Right ventricle myocardium inferior (tissue), 1 donor: ENCODE measurements around the gene SIM1. TPM values are rescaled to one million over a fixed set of nuclear protein-coding genes. Genes with fewer than 3 reads are reported as not detected.

Source experiments
- ATAC-seq: fragments of 200-7000 bp; cut with Tn5 transposase; one replicate; pipeline ENCODE4 v1.9.1; 2020; ENCODE audit warnings: mild to moderate bottlenecking, moderate library complexity
- DNase-seq: peaks from one replicate; pipeline ENCODE4 v3.0.0; 2021; ENCODE audit errors: missing footprints
- intact Hi-C: fragments of 100-400 bp; cut with DNase I; formaldehyde crosslinking; loops from one replicate; pipeline ENCODE4 v1.11.0; 2022
- total RNA-seq: library from RNA; stranded (reverse); fragmentation: NEBNext Ultra II Directional; extraction: Animal tissue kit (Norgen Biotek cat#: 25700); gene quantifications from one replicate; pipeline ENCODE4 v1.2.1, GENCODE V29; 2021
- donor health status: DM: no; HTN: yes; CAD: no; lungs with severe emphysema.

SIM1 gene
- total RNA-seq, 1 donor from 2014 or later = not detected

- ATAC-seq = no peak
- no peak for DNase-seq
- intact Hi-C loops = no loop called here
These were observed 18.3 kb downstream of the SIM1 start for GRCh38 chr6:100446115-100447080.

- ATAC-seq (no peak), DNase-seq (no peak)
- intact Hi-C loops = no loop called here
These were observed 19.2 kb downstream of the SIM1 start for GRCh38 chr6:100445512-100445911.

GRCh38 chr6:100440935-100441334 lies 23.8 kb downstream of the SIM1 start:
- intact Hi-C loops = no loop called here
- ATAC-seq (no peak), DNase-seq (no peak)

DNA sequence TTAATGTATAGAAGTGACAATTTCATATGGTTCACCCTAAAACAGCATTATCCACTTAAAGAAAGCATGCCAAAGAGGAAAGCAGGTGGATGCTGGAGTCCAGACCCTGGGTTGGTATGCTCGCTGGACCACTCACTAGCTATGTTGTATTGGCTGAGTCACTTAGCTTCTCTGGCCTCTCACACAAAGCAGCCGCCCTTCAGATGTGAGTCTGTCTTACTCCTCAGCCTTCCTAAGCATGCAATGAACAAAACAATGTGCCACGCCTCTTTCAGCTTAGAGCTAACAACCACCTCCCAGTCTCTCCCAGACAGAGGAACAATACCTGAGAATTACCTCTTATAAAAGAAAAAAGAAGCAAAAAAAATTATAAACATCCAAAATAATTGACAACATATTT lies 29.4 kb downstream of the SIM1 start:
- DNase-seq (no peak), ATAC-seq (no peak)
- intact Hi-C loops = no loop called here

DNA sequence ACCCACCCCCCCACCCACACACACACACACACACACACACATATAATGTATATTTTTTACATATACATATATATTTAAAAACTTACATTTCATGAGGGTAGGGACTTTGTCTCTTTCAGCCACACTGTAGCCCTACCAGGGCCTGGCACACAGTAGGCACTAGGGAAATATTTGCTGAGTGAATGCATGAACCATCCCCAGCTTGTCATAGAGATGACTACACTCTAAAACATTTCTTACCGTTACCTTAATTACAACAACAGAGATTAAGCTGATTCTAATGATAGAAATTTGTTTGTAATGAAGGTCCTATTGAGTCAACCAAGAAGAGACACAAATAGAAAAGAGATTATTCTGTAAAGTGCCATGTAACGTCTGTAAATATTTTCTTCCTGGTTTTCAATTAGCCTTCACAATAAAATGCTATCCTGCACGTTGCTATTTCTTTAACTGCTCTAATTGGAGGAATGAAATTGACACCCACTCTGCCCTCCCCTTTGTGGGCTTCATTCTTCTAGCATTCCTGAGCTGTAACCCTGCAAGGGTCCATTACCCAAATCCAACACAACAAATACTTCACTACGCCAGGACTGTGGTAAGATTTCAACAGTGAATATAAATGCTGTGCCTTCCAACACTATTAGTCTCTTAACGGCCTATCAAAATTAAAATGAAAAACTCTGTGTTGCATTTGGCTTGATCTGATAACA lies 30.8 kb downstream of the SIM1 start:
- intact Hi-C loops = no loop called here
- DNase-seq = no peak
- no peak for ATAC-seq

- intact Hi-C loops = no loop called here
- DNase-seq (no peak), ATAC-seq (no peak)
These were observed 32.6 kb downstream of the SIM1 start for GRCh38 chr6:100432136-100432535.

DNA sequence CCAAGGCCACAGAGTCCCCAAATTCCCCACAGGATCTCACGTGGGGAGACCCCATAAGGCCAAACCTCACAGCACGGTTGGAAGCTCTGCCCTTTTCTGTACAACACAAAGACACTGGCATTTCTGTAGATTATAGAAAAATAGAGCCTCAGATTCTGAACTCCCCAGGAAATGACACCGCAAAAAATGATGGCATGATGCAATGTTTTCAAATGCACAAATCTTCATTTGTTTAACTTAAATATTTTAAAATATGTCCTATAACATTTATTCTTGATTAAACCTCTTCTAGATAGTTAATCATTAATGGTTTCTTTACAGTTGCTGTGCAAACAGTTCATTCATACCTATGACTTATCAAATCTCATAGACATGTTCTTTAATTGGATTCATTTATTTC lies 33.8 kb downstream of the SIM1 start:
- intact Hi-C loops = no loop called here
- ATAC-seq = no peak
- DNase-seq = no peak

DNA sequence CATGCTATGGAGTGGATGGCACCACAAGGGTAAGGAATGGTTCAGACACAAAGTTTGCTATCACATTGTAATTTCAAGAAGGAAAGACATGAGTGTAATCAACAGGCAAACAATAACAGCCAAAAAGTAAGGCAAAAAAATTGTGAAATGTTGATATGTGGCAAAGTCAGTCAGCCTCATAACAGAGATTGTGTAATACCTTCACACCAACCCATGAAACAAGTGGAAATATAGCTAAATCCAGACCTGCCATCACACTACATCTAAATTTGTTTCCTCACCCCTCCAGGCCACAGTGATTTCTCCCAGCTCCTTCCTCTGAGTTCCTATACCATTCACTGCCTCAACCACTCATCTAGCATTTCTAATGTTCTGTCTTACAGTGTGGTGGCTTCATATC lies 37.3 kb downstream of the SIM1 start:
- ATAC-seq (no peak), DNase-seq (no peak)
- intact Hi-C loops = no loop called here

- no peak for ATAC-seq
- no peak for DNase-seq
- intact Hi-C loops = no loop called here
These were observed 37.9 kb downstream of the SIM1 start for GRCh38 chr6:100426744-100427338.

DNA sequence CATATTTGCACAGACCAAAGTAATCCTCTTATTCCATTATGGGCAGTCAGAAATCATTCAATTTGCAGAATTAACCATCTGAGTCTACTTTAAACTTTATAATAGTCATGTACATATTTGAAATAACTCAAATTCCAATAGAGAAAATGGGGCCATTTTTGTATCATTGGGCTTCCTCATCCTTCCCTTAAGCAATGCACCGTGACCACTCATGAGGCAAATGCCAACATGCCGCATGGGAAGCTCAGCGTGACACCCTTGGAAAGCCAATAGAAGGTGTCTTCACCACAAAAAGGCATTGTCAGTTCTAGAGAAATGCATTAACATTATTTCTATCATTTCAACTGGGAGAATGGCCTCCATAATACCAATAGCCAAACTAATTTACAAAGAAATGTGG lies 38.5 kb downstream of the SIM1 start:
- intact Hi-C loops = no loop called here
- no peak for DNase-seq
- no peak for ATAC-seq

DNA sequence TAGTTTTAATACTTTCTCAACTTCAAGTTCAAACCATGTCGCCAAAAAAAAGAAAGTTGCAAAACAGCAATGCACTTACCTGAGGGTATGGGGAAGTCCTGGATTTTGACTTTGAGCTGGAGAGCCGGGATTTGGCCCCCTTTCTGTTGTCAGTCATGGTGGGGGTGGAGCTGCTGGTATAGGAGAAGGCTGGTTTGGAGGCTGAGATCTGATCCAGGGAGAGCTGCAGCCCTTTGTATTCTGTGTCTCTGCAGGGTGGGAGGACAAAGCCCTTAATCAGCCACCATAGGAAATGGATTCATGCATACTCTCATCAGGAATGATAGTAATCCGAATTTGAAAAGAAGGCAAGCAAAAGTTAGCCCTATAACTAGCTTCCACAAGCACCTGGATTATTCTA lies 44.0 kb downstream of the SIM1 start:
- no peak for ATAC-seq
- DNase-seq = no peak
- intact Hi-C loops = no loop called here

DNA sequence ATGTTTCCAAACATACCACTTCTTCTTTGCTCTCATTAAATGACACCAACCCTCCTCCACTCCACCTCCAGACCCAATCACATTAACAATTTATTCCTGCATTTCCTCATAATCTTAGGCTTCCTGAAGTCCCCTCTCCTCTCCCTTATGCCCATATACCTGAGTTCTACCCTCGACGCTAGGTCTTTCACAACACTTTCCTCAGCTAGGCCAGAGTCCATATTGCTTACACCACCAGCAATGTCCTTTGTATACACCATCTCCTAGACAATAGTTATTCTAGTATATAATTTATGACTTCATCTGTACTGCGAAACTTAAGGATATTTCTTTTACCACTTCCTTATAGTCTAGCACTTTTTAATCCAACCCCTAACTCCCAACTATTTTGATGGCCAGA lies 47.7 kb downstream of the SIM1 start:
- intact Hi-C loops = no loop called here
- ATAC-seq (no peak), DNase-seq (no peak)

- ATAC-seq (no peak), DNase-seq (no peak)
- intact Hi-C loops = no loop called here
These were observed 49.0 kb downstream of the SIM1 start for GRCh38 chr6:100415768-100416167.

- ATAC-seq (no peak), DNase-seq (no peak)
- intact Hi-C loops = no loop called here
These were observed 51.8 kb downstream of the SIM1 start for GRCh38 chr6:100412872-100413271.

DNA sequence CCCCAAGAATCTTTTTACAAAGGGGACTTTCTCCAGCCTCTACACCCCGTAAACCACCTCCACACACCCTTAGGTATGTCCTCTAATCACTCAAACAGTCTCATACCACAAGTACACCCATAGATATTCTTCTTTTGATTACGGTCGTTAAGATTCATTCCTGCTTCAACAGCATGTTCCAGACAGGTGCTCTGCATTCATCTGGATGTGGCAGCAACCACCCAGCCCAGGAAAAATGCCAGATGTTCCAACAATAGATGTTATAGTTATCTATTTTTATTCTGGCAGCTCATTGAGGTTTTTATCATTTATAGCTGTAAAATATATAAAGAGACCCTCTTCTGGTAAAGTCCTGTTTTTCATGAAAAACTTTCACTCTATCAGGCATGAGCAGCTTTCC lies 60.7 kb downstream of the SIM1 start:
- DNase-seq (no peak), ATAC-seq (no peak)
- intact Hi-C loops = no loop called here

- DNase-seq (no peak), ATAC-seq (no peak)
- intact Hi-C loops = no loop called here
These were observed 71.2 kb downstream of the SIM1 start for GRCh38 chr6:100393493-100393892.

- ATAC-seq (no peak), DNase-seq (no peak)
- intact Hi-C loops = no loop called here
These were observed 72.3 kb downstream of the SIM1 start for GRCh38 chr6:100392423-100392822.

- DNase-seq = no peak
- intact Hi-C loops = no loop called here
- no peak for ATAC-seq
These were observed 75.7 kb downstream of the SIM1 start for GRCh38 chr6:100388868-100389519.

DNA sequence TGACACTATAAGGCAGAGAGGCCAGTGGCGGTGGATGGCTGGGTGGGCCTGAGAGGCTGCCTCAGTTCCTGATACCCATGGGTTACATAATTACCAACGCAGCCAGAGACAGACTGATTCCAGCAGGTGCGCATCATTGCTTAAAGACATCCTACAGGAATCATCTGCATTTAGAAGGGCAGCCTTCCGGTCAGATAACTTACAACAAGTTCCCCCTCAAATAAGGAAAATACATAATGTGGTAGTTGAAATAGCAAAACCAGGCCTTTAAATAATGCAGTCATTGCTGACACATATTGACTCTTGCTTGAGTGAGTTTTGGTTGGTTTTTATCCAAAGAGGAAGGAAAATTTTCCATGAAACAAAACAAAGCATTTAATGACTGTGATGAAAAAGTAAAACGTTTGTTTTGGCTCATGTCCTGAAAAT lies 81.9 kb downstream of the SIM1 start:
- intact Hi-C loops = no loop called here
- DNase-seq (no peak), ATAC-seq (no peak)
